ENCODE data around the gene GFER.

GRCh38 chr16:1999866-2000514 lies 16.0 kb downstream of the GFER start:
- TF ChIP-seq CTCF (optimal IDR thresholded peaks at IDR 0.05 in 1 of 3, IDR thresholded peaks at IDR 0.05 in 1 of 3, conservative IDR thresholded peaks at IDR 0.05 in 1 of 3; ENCODE audit: extremely low read depth in 1 of 3, insufficient read depth in 2 of 3, low read length in 3 of 3) (no peak), EZH2 (IDR thresholded peaks at IDR 0.05; ENCODE audit: low read length) (no peak)

Data from keratinocyte (primary cell).